Esophagus muscularis mucosa (tissue), 4 donors: Measurements from ENCODE around the gene CELF4. TPM values are rescaled to one million over a fixed set of nuclear protein-coding genes. Genes with fewer than 3 reads are reported as not detected.

Experiments used
- DNase-seq: peaks from one replicate; pipeline ENCODE4 v3.0.0-alpha.2; 2017; ENCODE audit errors: extremely low spot score
- H3K27ac ChIP-seq, 4 donors: fragments of 200-600 bp; sonication (generic); replicated peaks in 1 of 4; 1 replicate in 3 of 4; 2 replicates in 1 of 4; pipeline ENCODE4 v1.5.1; 2016 to 2019; ENCODE audit warnings: mild to moderate bottlenecking in 1 of 4
- H3K27me3 ChIP-seq, 4 donors: fragments of 200-600 bp; sonication (generic); one replicate each; pipeline versions ENCODE4 v1.5.1 to v1.6.0; 2016 to 2019
- H3K36me3 ChIP-seq, 4 donors: fragments of 200-600 bp; sonication (generic); one replicate each; pipeline ENCODE4 v1.5.1; 2016 to 2019
- H3K4me1 ChIP-seq, 4 donors: fragments of 200-600 bp; sonication (generic); one replicate each; pipeline ENCODE4 v1.5.1; 2016 to 2019
- H3K4me3 ChIP-seq, 4 donors: fragments of 200-600 bp; sonication (generic); 1 replicate in 2 of 4; 2 replicates in 2 of 4; pipeline ENCODE4 v1.5.1; 2016 to 2019; ENCODE audit warnings: mild to moderate bottlenecking in 4 of 4, moderate library complexity in 1 of 4
- H3K9me3 ChIP-seq, 4 donors: fragments of 200-600 bp; sonication (generic); 1 replicate in 3 of 4; 2 replicates in 1 of 4; pipeline ENCODE4 v1.5.1; 2016 to 2019
- CTCF ChIP-seq, 3 experiments: fragments of 200-600 bp in 2 of 3; fragments of 450-650 bp in 1 of 3; sonication (generic) in 2 of 3; IDR thresholded peaks; one replicate each; pipeline ENCODE4 v1.5.1; 2017 to 2019; ENCODE audit warnings: antibody characterized with exemption in 3 of 3, mild to moderate bottlenecking in 2 of 3, moderate library complexity in 1 of 3
- EP300 ChIP-seq: sonication (generic); formaldehyde crosslinking; IDR thresholded peaks from one replicate; pipeline ENCODE4 v1.6.1; 2017; ENCODE audit warnings: antibody characterized with exemption
- POLR2A ChIP-seq: fragments of 450-650 bp; IDR thresholded peaks from one replicate; pipeline ENCODE4 v1.6.1; 2017; ENCODE audit warnings: antibody characterized with exemption, moderate library complexity, mild to moderate bottlenecking, low read depth
- POLR2AphosphoS5 ChIP-seq, 2 donors: sonication (generic); formaldehyde crosslinking; IDR thresholded peaks; one replicate each; pipeline ENCODE4 v1.6.1; 2017; ENCODE audit warnings: antibody characterized with exemption in 2 of 2
- WGBS: methylation state at CpG from one replicate; pipeline ENCODE4 v1.1.5; 2018; 5-methylcytosine and 5-hydroxymethylcytosine counted together
- intact Hi-C: fragments of 100-400 bp; cut with DNase I; formaldehyde crosslinking; loops from one replicate; pipeline ENCODE4 v1.15.1; 2023
- total RNA-seq, 4 donors: library from RNA; depleted of rRNA; stranded (reverse); fragments of >200 nt; gene quantifications; one replicate each; pipeline versions ENCODE4 v1.1.0 to v1.2.1, GENCODE V29; 2016

CELF4 gene
- total RNA-seq, 4 donors from 2014 or later = 0.86 to 1.8 (median 1.7) TPM

- Histone ChIP-seq H3K9me3 (no peaks in the 10 kb centered on the region), H3K4me3 (no peak overlapping the region), H3K36me3 (no peaks in the 10 kb centered on the region), H3K4me1 (no peaks in the 10 kb centered on the region), H3K27me3 (no peaks in the 10 kb centered on the region), H3K27ac (no peak overlapping the region)
- peak; percentile 80 for DNase-seq
- WGBS = 97% methylated on average over 10 of the region's 10 CpGs
- intact Hi-C loops = no loop called here
- TF ChIP-seq POLR2A (no peak), EP300 (no peak), POLR2AphosphoS5 (IDR thresholded peaks at IDR 0.05) (no peak), CTCF (IDR thresholded peaks at IDR 0.05) (no peak)
Observed at GRCh38 chr18:37608876-37609275, 43.3 kb upstream of the CELF4 start.

GRCh38 chr18:37607281-37607680 is 41.7 kb upstream of the CELF4 start:
- no peak overlapping the region for H3K4me3 ChIP-seq
- H3K36me3 ChIP-seq = no peaks in the 10 kb centered on the region
- no peaks in the 10 kb centered on the region for H3K27me3 ChIP-seq
- no peak overlapping the region for H3K27ac ChIP-seq
- TF ChIP-seq POLR2A = no peak
- no peak for TF ChIP-seq EP300
- TF ChIP-seq CTCF (IDR thresholded peaks at IDR 0.05) = no peak
- no peak for TF ChIP-seq POLR2AphosphoS5 (IDR thresholded peaks at IDR 0.05)
- intact Hi-C loops = no loop called here
- WGBS = 96% methylated on average over 11 of the region's 11 CpGs
- peak; percentile 62 for DNase-seq
- H3K9me3 ChIP-seq = no peaks in the 10 kb centered on the region
- H3K4me1 ChIP-seq = no peaks in the 10 kb centered on the region

GRCh38 chr18:37604032-37604431 is 38.4 kb upstream of the CELF4 start:
- TF ChIP-seq EP300 = no peak
- no peak for TF ChIP-seq CTCF (IDR thresholded peaks at IDR 0.05)
- TF ChIP-seq POLR2AphosphoS5 (IDR thresholded peaks at IDR 0.05) = no peak
- no peak for TF ChIP-seq POLR2A
- H3K4me3 ChIP-seq = no peak overlapping the region
- no peaks in the 10 kb centered on the region for H3K36me3 ChIP-seq
- WGBS = 86% methylated on average over 4 of the region's 4 CpGs
- peak; percentile 72 for DNase-seq
- no peak overlapping the region for H3K27ac ChIP-seq
- H3K4me1 ChIP-seq = no peaks in the 10 kb centered on the region
- H3K27me3 ChIP-seq = no peaks in the 10 kb centered on the region
- H3K9me3 ChIP-seq = no peaks in the 10 kb centered on the region
- intact Hi-C loops = no loop called here

GRCh38 chr18:37598966-37599896 is 33.6 kb upstream of the CELF4 start:
- no peaks in the 10 kb centered on the region for H3K9me3 ChIP-seq
- TF ChIP-seq POLR2AphosphoS5 (IDR thresholded peaks at IDR 0.05) (no peak), CTCF (IDR thresholded peaks at IDR 0.05) (no peak), POLR2A (no peak), EP300 (no peak)
- WGBS = 80% methylated on average over 19 of the region's 19 CpGs
- no peak overlapping the region for H3K27ac ChIP-seq
- no peak overlapping the region for H3K4me3 ChIP-seq
- H3K4me1 ChIP-seq = no peaks in the 10 kb centered on the region
- DNase-seq = peak; percentile 82
- H3K36me3 ChIP-seq = no peaks in the 10 kb centered on the region
- no peaks in the 10 kb centered on the region for H3K27me3 ChIP-seq
- intact Hi-C loops = no loop called here
